GM12892 (cell line): Measurements from ENCODE around the gene C3orf20.

Experiments
- POLR2A ChIP-seq: IDR thresholded peaks from 2 replicates; pipeline ENCODE4 v1.6.1; 2011; ENCODE audit warnings: low read depth, low read length, control low read depth
- POLR2AphosphoS5 ChIP-seq: IDR thresholded peaks from 2 replicates; pipeline ENCODE4 v1.6.1; 2011; ENCODE audit warnings: low read depth, low read length, control low read depth
- TAF1 ChIP-seq: IDR thresholded peaks from 2 replicates; pipeline ENCODE4 v1.6.1; 2011; ENCODE audit warnings: low read depth, mild to moderate bottlenecking, control low read depth, low read length, borderline replicate concordance

- no peak for TF ChIP-seq POLR2AphosphoS5
- no peak for TF ChIP-seq POLR2A
- no peak for TF ChIP-seq TAF1
These were observed 127.4 kb downstream of the C3orf20 start for GRCh38 chr3:14802381-14802731.
